ENCODE data around the gene WDR26.

WDR26 gene

DNA sequence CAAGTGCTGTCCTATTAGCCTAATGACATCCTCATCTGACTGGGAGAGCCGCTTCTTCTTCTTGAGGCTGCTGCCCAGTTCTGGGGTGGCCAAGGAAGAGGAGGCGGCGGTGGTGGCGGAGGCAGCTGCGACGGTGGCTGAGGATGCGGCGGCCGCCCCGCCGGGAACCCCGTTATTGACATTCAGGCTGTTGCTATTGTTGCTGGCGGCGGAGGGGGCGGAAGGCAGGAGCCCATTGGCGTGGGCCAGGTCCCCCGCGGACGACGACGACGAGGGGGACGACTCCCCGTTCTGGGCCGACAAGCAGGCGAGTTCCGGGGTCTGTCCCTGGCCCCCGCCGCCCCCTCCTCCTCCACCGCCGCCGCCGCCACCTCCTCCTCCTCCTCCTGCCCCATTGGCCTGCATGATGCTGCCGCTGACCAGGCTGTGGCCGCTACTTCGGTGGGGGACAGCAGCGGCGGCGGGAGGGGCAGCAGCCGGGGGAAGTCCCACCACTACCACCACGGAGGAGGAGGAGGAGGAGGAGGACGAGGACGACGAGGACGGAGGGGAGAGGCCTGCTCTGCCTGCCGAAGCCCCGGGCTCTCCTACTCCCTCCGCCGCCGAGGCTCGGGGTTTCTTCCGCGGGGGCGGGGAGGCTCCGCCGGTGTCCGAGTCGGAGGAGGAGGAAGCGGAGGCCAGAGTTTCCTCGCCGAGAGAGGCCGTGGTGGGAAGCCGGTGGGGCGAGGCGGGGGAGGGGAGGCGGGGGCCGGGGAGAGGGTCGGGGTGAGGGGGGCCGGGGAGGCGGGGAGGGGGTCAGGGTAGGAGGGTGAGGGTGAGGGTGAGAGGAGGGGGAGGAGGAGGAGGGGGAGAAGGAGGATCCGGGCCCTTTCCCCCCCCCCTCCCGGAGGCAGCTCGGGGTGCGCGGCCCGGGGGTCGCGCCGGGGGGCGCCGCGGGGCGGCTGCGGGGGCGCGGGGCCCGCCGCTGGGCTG lies 610 bp downstream of the WDR26 start:
- no peak for DNase-seq (ENCODE audit: low read depth)
- TF ChIP-seq, protein P1, sequence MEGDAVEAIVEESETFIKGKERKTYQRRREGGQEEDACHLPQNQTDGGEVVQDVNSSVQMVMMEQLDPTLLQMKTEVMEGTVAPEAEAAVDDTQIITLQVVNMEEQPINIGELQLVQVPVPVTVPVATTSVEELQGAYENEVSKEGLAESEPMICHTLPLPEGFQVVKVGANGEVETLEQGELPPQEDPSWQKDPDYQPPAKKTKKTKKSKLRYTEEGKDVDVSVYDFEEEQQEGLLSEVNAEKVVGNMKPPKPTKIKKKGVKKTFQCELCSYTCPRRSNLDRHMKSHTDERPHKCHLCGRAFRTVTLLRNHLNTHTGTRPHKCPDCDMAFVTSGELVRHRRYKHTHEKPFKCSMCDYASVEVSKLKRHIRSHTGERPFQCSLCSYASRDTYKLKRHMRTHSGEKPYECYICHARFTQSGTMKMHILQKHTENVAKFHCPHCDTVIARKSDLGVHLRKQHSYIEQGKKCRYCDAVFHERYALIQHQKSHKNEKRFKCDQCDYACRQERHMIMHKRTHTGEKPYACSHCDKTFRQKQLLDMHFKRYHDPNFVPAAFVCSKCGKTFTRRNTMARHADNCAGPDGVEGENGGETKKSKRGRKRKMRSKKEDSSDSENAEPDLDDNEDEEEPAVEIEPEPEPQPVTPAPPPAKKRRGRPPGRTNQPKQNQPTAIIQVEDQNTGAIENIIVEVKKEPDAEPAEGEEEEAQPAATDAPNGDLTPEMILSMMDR (conservative IDR thresholded peaks at IDR 0.05; ENCODE audit: low read depth, low read length): no peak
- H3K4me3 ChIP-seq (ENCODE audit: low read length): peak overlapping the region; percentile 84

- DNase-seq (ENCODE audit: low read depth): no peak
- TF ChIP-seq, protein P1 (conservative IDR thresholded peaks at IDR 0.05; ENCODE audit: low read depth, low read length): no peak
- H3K4me3 ChIP-seq (ENCODE audit: low read length): peak overlapping the region; percentile 84
Measured at GRCh38 chr1:224433041-224433691, 1.4 kb downstream of the WDR26 start.

GRCh38 chr1:224432672-224433040 lies 1.9 kb downstream of the WDR26 start:
- TF ChIP-seq, protein P1 (conservative IDR thresholded peaks at IDR 0.05; ENCODE audit: low read depth, low read length): no peak
- peak overlapping the region; percentile 84 for H3K4me3 ChIP-seq (ENCODE audit: low read length)
- DNase-seq (ENCODE audit: low read depth): no peak

DNA sequence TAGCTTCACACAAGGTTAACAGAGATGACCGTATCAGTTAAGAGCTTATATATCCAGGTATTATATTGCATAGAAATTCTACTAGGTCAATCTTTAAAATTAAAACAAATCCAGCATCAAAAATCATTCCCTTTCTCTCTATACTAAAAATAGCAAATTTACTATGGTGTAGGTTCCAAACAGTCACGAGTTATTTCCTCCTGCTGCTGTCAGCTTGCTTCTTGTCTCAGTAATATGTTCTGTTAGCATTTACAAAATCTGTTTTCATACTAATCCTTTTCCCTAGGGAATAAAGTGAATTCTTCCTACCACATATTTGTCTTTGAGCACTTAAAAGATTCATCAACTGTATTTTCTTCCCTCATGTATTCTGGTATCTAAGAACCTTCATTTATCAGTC lies 2.5 kb downstream of the WDR26 start:
- TF ChIP-seq, protein P1 (conservative IDR thresholded peaks at IDR 0.05; ENCODE audit: low read depth, low read length): no peak
- H3K4me3 ChIP-seq (ENCODE audit: low read length): peak overlapping the region; percentile 84
- DNase-seq (ENCODE audit: low read depth): no peak

GRCh38 chr1:224431726-224432125 lies 2.9 kb downstream of the WDR26 start:
- TF ChIP-seq, protein P1 (conservative IDR thresholded peaks at IDR 0.05; ENCODE audit: low read depth, low read length): no peak
- DNase-seq (ENCODE audit: low read depth): no peak
- peak overlapping the region; percentile 84 for H3K4me3 ChIP-seq (ENCODE audit: low read length)

- TF ChIP-seq, protein P1 (conservative IDR thresholded peaks at IDR 0.05; ENCODE audit: low read depth, low read length): no peak
- no peak for DNase-seq (ENCODE audit: low read depth)
- no peak overlapping the region for H3K4me3 ChIP-seq (ENCODE audit: low read length)
Measured at GRCh38 chr1:224430511-224431113, 4.0 kb downstream of the WDR26 start.

Data from retinal pigment epithelial cell (primary cell).